GM19043 (cell line): ENCODE measurements around the gene HPS6.
A peak's percentile ranks its signal among the peaks of the same experiment; 100 is the strongest.
"Not testable (repeated sequence)": the region's sequence is repeated elsewhere in the genome, so short reads cannot be mapped to it uniquely, and the experiment has no call there.

Experiments used
- ATAC-seq: cut with Tn5 transposase; IDR thresholded peaks from one replicate; pipeline ENCODE4 v1.9.1; 2021; ENCODE audit warnings: low read depth; ENCODE audit not compliant: unreplicated experiment

HPS6 gene

GRCh38 chr10:102064868-102065560 lies at the start of gene HPS6:
Gene HPS6, plus strand, starts transcription at chr10:102065349. Its CDS starts 126 bp downstream, at chr10:102065475.
- peak; percentile 98 for ATAC-seq

GRCh38 chr10:102016416-102016815 lies 48.7 kb upstream of the HPS6 start:
- ATAC-seq: no peak

GRCh38 chr10:102017295-102017694 lies 47.9 kb upstream of the HPS6 start:
- ATAC-seq: no peak

- no peak for ATAC-seq
Measured at GRCh38 chr10:102020938-102021337, 44.2 kb upstream of the HPS6 start.

- no peak for ATAC-seq
Measured at GRCh38 chr10:102024799-102025198, 40.4 kb upstream of the HPS6 start.

DNA sequence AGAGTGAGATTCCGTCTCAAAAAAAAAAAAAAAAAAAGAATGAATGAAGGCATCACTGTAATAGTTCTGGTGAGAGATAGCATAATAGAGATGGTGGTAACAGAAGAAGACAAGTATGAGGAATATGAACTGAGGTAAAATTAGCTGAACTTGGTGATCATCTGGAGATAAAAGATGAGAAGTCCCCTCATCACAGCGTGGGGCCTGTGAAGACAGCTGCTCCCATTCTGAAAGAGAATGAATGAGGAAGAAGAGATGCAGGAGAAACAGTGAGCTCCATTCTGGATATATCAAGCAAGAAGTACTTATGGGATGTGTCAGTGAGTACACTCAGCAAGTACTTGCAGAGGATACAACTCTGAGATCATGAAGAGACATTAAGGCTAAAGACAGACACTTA lies 37.9 kb upstream of the HPS6 start:
- no peak for ATAC-seq

DNA sequence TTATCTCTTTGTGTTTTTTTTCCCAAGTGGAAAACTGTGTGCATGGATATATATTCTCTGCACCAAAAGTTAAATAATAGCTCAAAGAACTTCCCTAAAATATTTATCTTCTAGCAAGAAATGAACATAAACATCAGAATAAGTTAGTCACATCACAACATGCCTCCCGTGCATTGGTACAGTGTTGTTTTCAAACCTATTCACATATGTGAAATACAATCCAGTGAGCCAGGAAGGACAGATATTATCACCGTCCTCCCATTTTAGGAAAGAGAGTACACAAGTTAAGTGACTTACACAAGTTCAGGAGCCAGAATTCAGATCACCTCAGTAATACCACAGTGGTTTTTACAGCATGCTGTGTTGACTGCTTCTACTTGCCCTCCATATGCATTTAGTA lies 31.4 kb upstream of the HPS6 start:
- no peak for ATAC-seq

DNA sequence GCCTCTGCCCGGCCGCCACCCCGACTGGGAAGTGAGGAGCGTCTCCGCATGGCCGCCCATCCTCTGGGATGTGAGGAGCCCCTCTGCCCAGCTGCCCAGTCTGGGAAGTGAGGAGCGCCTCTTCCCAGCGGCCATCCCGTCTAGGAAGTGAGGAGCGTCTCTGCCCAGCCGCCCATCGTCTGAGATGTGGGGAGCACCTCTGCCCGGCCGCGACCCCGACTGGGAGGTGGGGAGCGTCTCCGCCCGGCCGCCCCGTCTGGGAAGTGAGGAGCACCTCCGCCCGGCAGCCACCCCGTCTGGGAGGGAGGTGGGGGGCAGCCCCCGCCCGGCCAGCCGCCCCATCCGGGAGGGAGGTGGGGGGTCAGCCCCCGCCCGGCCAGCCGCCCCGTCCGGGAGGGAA lies 29.3 kb upstream of the HPS6 start:
- not testable (repeated sequence) for ATAC-seq

GRCh38 chr10:102038410-102038809 lies 26.7 kb upstream of the HPS6 start:
- no peak for ATAC-seq

DNA sequence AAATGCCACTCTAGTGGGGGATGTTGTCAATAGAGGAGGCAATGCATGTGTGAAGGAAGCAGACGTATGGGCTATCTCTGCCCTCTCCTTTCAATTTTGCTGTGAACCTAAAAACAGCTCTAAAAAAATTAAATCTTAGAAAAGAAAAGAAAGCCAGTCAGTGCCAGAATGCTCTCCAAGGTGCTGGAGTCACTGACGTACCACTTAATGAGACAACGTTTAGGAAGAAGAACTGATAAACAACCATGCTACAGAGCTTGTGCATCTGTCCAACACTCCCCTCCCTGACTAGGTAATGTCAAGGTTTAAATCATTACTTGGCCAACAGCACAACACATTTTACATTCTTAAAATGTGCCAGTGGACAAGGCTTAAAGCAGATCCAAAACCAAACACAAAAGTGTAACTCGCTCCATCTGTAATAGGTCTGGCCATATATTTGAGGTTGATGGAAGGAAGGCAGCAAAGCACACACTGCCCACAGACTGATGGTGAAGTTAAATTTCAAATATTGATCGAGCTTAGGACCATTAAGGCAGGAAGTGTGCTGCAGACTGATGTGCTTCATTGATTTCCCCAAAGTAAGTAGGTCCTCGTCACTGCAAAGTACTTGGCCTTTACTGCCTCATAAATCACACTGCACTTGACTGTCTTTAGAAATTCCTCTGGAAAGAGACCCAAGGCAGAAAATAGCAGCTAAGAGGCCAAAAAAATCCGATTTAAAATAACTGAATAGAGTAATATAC lies 24.7 kb upstream of the HPS6 start:
- ATAC-seq: no peak

GRCh38 chr10:102045292-102045691 lies 19.9 kb upstream of the HPS6 start:
- no peak for ATAC-seq

- ATAC-seq: no peak
Measured at GRCh38 chr10:102046095-102046494, 19.1 kb upstream of the HPS6 start.

- not testable (repeated sequence) for ATAC-seq
Measured at GRCh38 chr10:102054881-102055646, 10.1 kb upstream of the HPS6 start.

DNA sequence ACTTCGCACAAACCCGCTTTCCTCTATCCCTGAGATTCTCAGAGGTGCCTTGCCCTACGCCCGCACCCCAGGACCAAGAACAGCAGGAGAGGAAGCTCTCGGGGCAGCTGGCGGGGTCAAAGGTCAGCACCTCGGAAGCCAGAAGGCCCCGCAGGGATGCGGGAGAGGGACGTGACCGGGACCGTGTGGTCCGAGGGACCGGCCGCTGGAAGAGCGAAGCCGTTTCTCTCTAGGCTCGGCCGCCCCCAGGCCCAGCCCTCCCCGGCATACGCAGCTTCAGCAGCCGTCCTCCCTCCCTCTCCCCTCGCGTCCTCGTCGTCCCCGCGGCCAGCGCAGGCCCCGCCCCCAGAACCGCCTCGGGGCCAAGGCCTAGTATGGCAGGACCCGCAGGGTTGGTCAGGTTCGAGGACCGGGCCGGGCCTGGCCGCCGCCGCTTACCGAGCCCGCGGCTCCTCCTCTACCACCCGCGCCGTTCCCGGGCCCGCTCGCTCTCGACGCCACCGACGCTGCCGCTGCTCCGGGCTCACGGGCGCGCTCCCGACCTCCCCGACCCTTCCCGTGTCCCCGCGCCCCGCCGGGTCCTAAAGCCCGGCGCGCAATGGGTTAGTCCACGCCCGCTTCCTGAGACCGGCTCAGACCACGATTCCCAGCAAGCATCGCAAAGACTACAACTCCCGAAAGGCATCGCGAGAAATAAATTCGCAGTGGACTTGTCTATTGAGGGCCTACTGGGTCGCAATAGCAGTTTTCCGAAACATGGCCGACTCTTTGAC lies 9.3 kb upstream of the HPS6 start, which contains the start of gene ARMH3:
TSS of gene ARMH3 (minus strand) at position 527 of the 773 bp plus-strand sequence. CDS start 16,059 bp downstream, outside the sequence.
- ATAC-seq: peak; percentile 96

DNA sequence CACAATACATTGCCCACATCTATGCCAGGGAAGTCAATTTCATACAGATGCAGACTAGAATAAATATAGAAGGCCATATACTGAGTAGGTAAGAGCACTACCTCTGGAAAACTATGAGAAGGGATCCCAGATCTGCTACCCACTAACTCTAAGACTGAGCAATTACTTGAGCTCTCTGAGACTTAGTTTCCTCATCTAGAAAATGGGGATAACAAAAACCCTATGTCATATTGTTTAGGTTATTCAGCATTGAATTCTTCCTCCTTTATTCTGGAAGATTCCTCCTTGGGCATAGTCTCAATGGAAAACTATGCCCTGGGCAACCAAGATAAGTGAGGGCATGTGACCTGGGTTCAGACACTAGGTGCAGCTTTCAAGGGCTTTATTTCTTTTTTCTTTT lies 5.2 kb upstream of the HPS6 start:
- no peak for ATAC-seq

GRCh38 chr10:102064503-102064867 lies 664 bp upstream of the HPS6 start:
- ATAC-seq: no peak

- peak; percentile 11 for ATAC-seq
Measured at GRCh38 chr10:102065561-102066398, 631 bp downstream of the HPS6 start.

- no peak for ATAC-seq
Measured at GRCh38 chr10:102066399-102067088, 1.4 kb downstream of the HPS6 start.
